SK-N-SH (cell line): ENCODE measurements around the gene RBMS1. TPM values are rescaled to one million over a fixed set of nuclear protein-coding genes. Genes with fewer than 3 reads are reported as not detected.

ENCODE experiments used
- CTCF ChIA-PET: fragments of 300-600, 350-600 bp; formaldehyde crosslinking; extraction: SDS; loops from one replicate; lab custom pipeline; 2021; lab: Yijun Ruan, JAX
- POLR2A ChIA-PET: fragments of 350-600 bp; sonication (Branson Sonifier 250); formaldehyde crosslinking; extraction: SDS; loops from one replicate; lab custom pipeline; 2020; ENCODE audit warnings: antibody characterized with exemption, inconsistent platforms; lab: Yijun Ruan, JAX
- DNase-seq: peaks from one replicate; pipeline ENCODE4 v3.0.0; 2012
- H2AFZ ChIP-seq: fragments of 200-600 bp; sonication (generic); 2 replicates; pipeline ENCODE4 v1.8.1; 2016; ENCODE audit warnings: antibody characterized with exemption, mild to moderate bottlenecking, low read depth
- H3F3A ChIP-seq: fragments of 200-600 bp; sonication (generic); replicated peaks from 2 replicates; pipeline ENCODE3; 2016; ENCODE audit warnings: antibody characterized with exemption, mild to moderate bottlenecking; ENCODE audit not compliant: insufficient read depth
- H3K27ac ChIP-seq, 2 experiments: fragments of 200-500 bp in 1 of 2; fragments of 200-600 bp in 1 of 2; sonication (Bioruptor generic) in 1 of 2; sonication (generic), shearing (Covaris generic) in 1 of 2; 2 replicates each; pipeline versions ENCODE4 v1.5.1 to v1.6.1; 2014 to 2016; ENCODE audit warnings: low read depth in 2 of 2, inconsistent platforms in 1 of 2, low read length in 1 of 2, mild to moderate bottlenecking in 1 of 2, mixed read lengths in 1 of 2
- H3K27me3 ChIP-seq: fragments of 200-600 bp; sonication (generic), shearing (Covaris generic); 2 replicates; pipeline ENCODE4 v1.6.1; 2016; ENCODE audit warnings: mixed run types; ENCODE audit not compliant: insufficient read depth
- H3K36me3 ChIP-seq, 2 experiments: fragments of 200-500 bp in 1 of 2; fragments of 200-600 bp in 1 of 2; sonication (Bioruptor generic) in 1 of 2; sonication (generic) in 1 of 2; replicated peaks in 1 of 2; 2 replicates each; pipeline versions ENCODE3 to v1.5.1; 2014 to 2016; ENCODE audit warnings: low read length in 1 of 2, mild to moderate bottlenecking in 1 of 2; ENCODE audit not compliant: insufficient read depth in 2 of 2, control insufficient read depth in 1 of 2
- H3K4me1 ChIP-seq, 2 experiments: fragments of 200-500 bp in 1 of 2; fragments of 200-600 bp in 1 of 2; sonication (Bioruptor generic) in 1 of 2; sonication (generic), shearing (Covaris generic) in 1 of 2; 2 replicates each; pipeline versions ENCODE4 v1.5.1 to v1.6.1; 2014 to 2016; ENCODE audit warnings: low read depth in 1 of 2, low read length in 1 of 2, mixed run types in 1 of 2; ENCODE audit not compliant: insufficient read depth in 2 of 2, control insufficient read depth in 1 of 2
- H3K4me2 ChIP-seq: fragments of 200-600 bp; sonication (generic), shearing (Covaris generic); 2 replicates; pipeline ENCODE4 v1.6.1; 2017; ENCODE audit warnings: mixed run types
- H3K4me3 ChIP-seq, 2 experiments: fragments of 200-500 bp in 1 of 2; fragments of 200-600 bp in 1 of 2; sonication (Bioruptor generic) in 1 of 2; sonication (generic), shearing (Covaris generic) in 1 of 2; 2 replicates each; pipeline versions ENCODE4 v1.5.1 to v1.8.1; 2014 to 2016; ENCODE audit warnings: low read depth in 2 of 2, inconsistent platforms in 1 of 2, low read length in 1 of 2, mild to moderate bottlenecking in 1 of 2, mixed read lengths in 1 of 2, moderate library complexity in 1 of 2
- H3K79me2 ChIP-seq: fragments of 200-600 bp; sonication (generic); 2 replicates; pipeline ENCODE4 v1.8.1; 2017; ENCODE audit warnings: mild to moderate bottlenecking; ENCODE audit not compliant: insufficient read depth
- H3K9ac ChIP-seq: fragments of 200-600 bp; sonication (generic); 2 replicates; pipeline ENCODE4 v1.6.1; 2017; ENCODE audit warnings: mixed run types
- H3K9me2 ChIP-seq: fragments of 200-600 bp; sonication (generic); 2 replicates; pipeline ENCODE4 v1.6.1; 2017; ENCODE audit warnings: mixed run types
- H3K9me3 ChIP-seq: fragments of 200-600 bp; sonication (generic); 2 replicates; pipeline ENCODE4 v1.6.1; 2017; ENCODE audit warnings: mixed run types, mild to moderate bottlenecking, moderate library complexity
- H4K20me1 ChIP-seq: fragments of 200-600 bp; sonication (generic); 2 replicates; pipeline ENCODE4 v1.6.1; 2017; ENCODE audit warnings: mild to moderate bottlenecking, mixed run types; ENCODE audit not compliant: insufficient read depth
- CHD2 ChIP-seq: fragments of 150-350 bp; IDR thresholded peaks from 2 replicates; pipeline ENCODE4 v1.6.1; 2018; ENCODE audit warnings: low read length; ENCODE audit not compliant: partially characterized antibody
- ELF1 ChIP-seq: IDR thresholded peaks from 2 replicates; pipeline ENCODE4 v1.4.0; 2012
- EP300 ChIP-seq, 2 experiments: IDR thresholded peaks; 2 replicates each; pipeline versions ENCODE4 v1.4.0 to v1.6.1; 2012; ENCODE audit warnings: borderline replicate concordance in 1 of 2, low read depth in 1 of 2, low read length in 1 of 2
- FOXJ3 ChIP-seq: sonication (generic); formaldehyde crosslinking; IDR thresholded peaks from 2 replicates; pipeline ENCODE4 v1.5.1; 2020; ENCODE audit warnings: mild to moderate bottlenecking, missing genetic modification reagents
- FOXM1 ChIP-seq: IDR thresholded peaks from 2 replicates; pipeline ENCODE4 v1.4.0; 2012; ENCODE audit warnings: low read depth, mild to moderate bottlenecking
- MEF2A ChIP-seq: IDR thresholded peaks from 2 replicates; pipeline ENCODE4 v1.4.0; 2012; ENCODE audit warnings: low read depth, borderline replicate concordance
- NRF1 ChIP-seq: IDR thresholded peaks from 2 replicates; pipeline ENCODE4 v1.6.1; 2012; ENCODE audit warnings: low read depth, mild to moderate bottlenecking, low read length
- POLR2AphosphoS5 ChIP-seq: IDR thresholded peaks from 2 replicates; pipeline ENCODE4 v1.6.1; 2012; ENCODE audit warnings: low read depth, low read length
- RAD21 ChIP-seq: IDR thresholded peaks from 2 replicates; pipeline ENCODE4 v1.6.1; 2012; ENCODE audit warnings: mild to moderate bottlenecking, low read length
- RFX5 ChIP-seq: IDR thresholded peaks from 2 replicates; pipeline ENCODE4 v1.6.1; 2012; ENCODE audit warnings: mild to moderate bottlenecking, improper control_type of control experiment, low read length
- RXRA ChIP-seq: IDR thresholded peaks from 2 replicates; pipeline ENCODE4 v1.4.0; 2012; ENCODE audit warnings: low read depth, mild to moderate bottlenecking, borderline replicate concordance
- SMC3 ChIP-seq: IDR thresholded peaks from 2 replicates; pipeline ENCODE4 v1.6.1; 2012; ENCODE audit warnings: low read depth, low read length, improper control_type of control experiment
- TAF1 ChIP-seq: IDR thresholded peaks from 2 replicates; pipeline ENCODE4 v1.6.1; 2012; ENCODE audit warnings: low read depth, mild to moderate bottlenecking, low read length, moderate library complexity, borderline replicate concordance
- TCF12 ChIP-seq: IDR thresholded peaks from 2 replicates; pipeline ENCODE4 v1.4.0; 2012
- WGBS: methylation state at CpG from one replicate; pipeline ENCODE4 v1.1.6; 2017; ENCODE audit warnings: low lambda C conversion rate; 5-methylcytosine and 5-hydroxymethylcytosine counted together
- polyA plus RNA-seq, 3 experiments: library from polyadenylated mRNA; depleted of rRNA; stranded (reverse); fragments of >200 nt; gene quantifications; 2 replicates each; pipeline ENCODE4 v1.2.3, GENCODE V29; 2012
- TF ChIP-seq, protein P1 (sequence below): IDR thresholded peaks from 2 replicates; pipeline ENCODE4 v1.4.0; 2012; ENCODE audit warnings: low read depth, borderline replicate concordance
- TF ChIP-seq, protein P2 (sequence below): fragments of 200-600 bp; sonication (generic); IDR thresholded peaks from 2 replicates; pipeline ENCODE4 v1.6.1; 2017; ENCODE audit warnings: antibody characterized with exemption, mild to moderate bottlenecking, moderate library complexity
- TF ChIP-seq, protein P3 (sequence below): IDR thresholded peaks from 2 replicates; pipeline ENCODE4 v1.4.0; 2012; ENCODE audit warnings: low read depth
- TF ChIP-seq, protein P4 (sequence below): IDR thresholded peaks from 2 replicates; pipeline ENCODE4; 2012

Gene RBMS1
- polyA plus RNA-seq, 1 of the 3 experiments (the other 2 are of a cell fraction) = 56.5 TPM

DNA sequence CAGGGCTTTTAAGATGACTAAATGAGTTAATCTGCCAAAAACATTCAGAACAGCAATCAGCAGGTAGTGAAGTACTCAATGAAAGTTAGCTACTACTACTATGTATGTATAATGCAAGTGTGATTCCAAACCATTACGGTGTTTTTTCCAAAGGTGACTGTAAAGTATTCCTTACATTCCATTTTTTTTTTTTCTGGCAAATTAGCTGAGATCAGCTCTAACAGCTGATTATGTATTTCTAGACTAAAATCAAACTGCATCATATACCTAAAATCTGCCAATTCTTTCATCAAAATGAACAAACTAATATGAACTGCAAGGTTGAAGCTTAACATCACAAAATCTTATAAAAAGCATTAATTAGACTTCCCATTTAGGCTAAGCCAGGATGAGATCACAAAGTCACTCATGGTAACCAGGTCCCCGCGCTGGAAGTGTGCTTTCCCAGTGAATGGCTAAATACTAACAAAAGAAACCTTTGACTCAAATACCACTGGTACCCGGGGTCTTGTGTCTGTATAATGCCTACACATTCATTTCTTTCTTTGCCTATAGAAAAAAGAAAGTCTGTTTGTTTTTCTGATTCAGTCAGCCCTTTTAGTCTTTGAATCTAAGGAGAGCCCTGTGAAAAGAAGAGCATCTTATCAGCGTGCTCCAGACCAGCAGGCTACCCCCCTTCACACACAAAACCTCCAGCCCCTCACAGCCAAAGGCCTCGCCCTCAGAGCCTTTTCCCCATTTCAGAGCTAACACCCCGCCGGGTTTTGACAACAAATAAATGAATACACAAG, 88.3 kb downstream of the RBMS1 start:
- H3K9ac ChIP-seq = peak overlapping the region; percentile 88; the same call in 1 of the 2 replicates
- no peak for DNase-seq
- peaks cover 87% of the 10 kb centered on the region for H3K79me2 ChIP-seq
- WGBS = 59% methylated on average over 8 of the region's 8 CpGs
- no peaks in the 10 kb centered on the region for H3K27me3 ChIP-seq
- TF ChIP-seq, protein P1, sequence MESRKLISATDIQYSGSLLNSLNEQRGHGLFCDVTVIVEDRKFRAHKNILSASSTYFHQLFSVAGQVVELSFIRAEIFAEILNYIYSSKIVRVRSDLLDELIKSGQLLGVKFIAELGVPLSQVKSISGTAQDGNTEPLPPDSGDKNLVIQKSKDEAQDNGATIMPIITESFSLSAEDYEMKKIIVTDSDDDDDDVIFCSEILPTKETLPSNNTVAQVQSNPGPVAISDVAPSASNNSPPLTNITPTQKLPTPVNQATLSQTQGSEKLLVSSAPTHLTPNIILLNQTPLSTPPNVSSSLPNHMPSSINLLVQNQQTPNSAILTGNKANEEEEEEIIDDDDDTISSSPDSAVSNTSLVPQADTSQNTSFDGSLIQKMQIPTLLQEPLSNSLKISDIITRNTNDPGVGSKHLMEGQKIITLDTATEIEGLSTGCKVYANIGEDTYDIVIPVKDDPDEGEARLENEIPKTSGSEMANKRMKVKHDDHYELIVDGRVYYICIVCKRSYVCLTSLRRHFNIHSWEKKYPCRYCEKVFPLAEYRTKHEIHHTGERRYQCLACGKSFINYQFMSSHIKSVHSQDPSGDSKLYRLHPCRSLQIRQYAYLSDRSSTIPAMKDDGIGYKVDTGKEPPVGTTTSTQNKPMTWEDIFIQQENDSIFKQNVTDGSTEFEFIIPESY = no peak
- TF ChIP-seq FOXJ3 (CRISPR knock-in tag) (no peak), RAD21 (no peak), SMC3 (no peak), NRF1 (no peak), FOXM1 (no peak), POLR2AphosphoS5 (no peak), ELF1 (no peak), RXRA (no peak), CHD2 (no peak), MEF2A (no peak), EP300 (IDR thresholded peaks at IDR 0.05; ENCODE audit: borderline replicate concordance in 1 of 2, low read depth in 1 of 2, low read length in 1 of 2) (no peak), TCF12 (no peak), RFX5 (no peak), TAF1 (no peak)
- TF ChIP-seq, protein P2, sequence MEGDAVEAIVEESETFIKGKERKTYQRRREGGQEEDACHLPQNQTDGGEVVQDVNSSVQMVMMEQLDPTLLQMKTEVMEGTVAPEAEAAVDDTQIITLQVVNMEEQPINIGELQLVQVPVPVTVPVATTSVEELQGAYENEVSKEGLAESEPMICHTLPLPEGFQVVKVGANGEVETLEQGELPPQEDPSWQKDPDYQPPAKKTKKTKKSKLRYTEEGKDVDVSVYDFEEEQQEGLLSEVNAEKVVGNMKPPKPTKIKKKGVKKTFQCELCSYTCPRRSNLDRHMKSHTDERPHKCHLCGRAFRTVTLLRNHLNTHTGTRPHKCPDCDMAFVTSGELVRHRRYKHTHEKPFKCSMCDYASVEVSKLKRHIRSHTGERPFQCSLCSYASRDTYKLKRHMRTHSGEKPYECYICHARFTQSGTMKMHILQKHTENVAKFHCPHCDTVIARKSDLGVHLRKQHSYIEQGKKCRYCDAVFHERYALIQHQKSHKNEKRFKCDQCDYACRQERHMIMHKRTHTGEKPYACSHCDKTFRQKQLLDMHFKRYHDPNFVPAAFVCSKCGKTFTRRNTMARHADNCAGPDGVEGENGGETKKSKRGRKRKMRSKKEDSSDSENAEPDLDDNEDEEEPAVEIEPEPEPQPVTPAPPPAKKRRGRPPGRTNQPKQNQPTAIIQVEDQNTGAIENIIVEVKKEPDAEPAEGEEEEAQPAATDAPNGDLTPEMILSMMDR = no peak
- TF ChIP-seq, protein P3, sequence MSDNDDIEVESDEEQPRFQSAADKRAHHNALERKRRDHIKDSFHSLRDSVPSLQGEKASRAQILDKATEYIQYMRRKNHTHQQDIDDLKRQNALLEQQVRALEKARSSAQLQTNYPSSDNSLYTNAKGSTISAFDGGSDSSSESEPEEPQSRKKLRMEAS = no peak
- TF ChIP-seq, protein P4, sequence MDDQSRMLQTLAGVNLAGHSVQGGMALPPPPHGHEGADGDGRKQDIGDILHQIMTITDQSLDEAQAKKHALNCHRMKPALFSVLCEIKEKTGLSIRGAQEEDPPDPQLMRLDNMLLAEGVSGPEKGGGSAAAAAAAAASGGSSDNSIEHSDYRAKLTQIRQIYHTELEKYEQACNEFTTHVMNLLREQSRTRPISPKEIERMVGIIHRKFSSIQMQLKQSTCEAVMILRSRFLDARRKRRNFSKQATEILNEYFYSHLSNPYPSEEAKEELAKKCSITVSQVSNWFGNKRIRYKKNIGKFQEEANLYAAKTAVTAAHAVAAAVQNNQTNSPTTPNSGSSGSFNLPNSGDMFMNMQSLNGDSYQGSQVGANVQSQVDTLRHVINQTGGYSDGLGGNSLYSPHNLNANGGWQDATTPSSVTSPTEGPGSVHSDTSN = no peak
- peaks cover 17 to 56% of the 10 kb centered on the region in 2 experiments for H3K4me1 ChIP-seq
- H3F3A ChIP-seq = peaks cover 15% of the 10 kb centered on the region
- peak overlapping the region; percentile 78 for H3K4me2 ChIP-seq
- CTCF ChIA-PET = interaction anchor here (1.5 to 2.2 kb wide), 6 partner anchors 23 to 589 kb away, joined by 3 to 7 read pairs (median 5); no protein-coding TSS in a partner anchor
- H3K4me3 ChIP-seq = peak overlapping the region; percentile 64 to 84; a peak in 3 of 4 replicates
- H3K9me2 ChIP-seq = no peaks in the 10 kb centered on the region
- H3K27ac ChIP-seq = peak overlapping the region; percentile 34 to 78; a peak in 3 of 4 replicates
- POLR2A ChIA-PET = interaction anchor here (0.7 to 1.0 kb wide), 2 partner anchors 70 to 75 kb away, joined by 6 to 7 read pairs; no protein-coding TSS in a partner anchor
- H3K9me3 ChIP-seq = no peaks in the 10 kb centered on the region
- no peak overlapping the region for H2AFZ ChIP-seq
- H3K36me3 ChIP-seq = peaks cover 0 to 13% of the 10 kb centered on the region in 2 experiments
- peaks cover 55% of the 10 kb centered on the region for H4K20me1 ChIP-seq
